ENCODE data around the gene ITPKC.

- TF ChIP-seq CTCF (IDR thresholded peaks at IDR 0.05; ENCODE audit: low read depth, low read length) (no peak), POLR2A (IDR thresholded peaks at IDR 0.05; ENCODE audit: extremely low read depth, insufficient read length) (no peak), MAX (IDR thresholded peaks at IDR 0.05; ENCODE audit: low read depth, low read length) (no peak), MYC (IDR thresholded peaks at IDR 0.05; ENCODE audit: low read depth, low read length) (no peak)
Observed at GRCh38 chr19:40683437-40683836, 33.5 kb upstream of the ITPKC start.
